Measurements from ENCODE around the gene CACFD1. TPM values are rescaled to one million over a fixed set of nuclear protein-coding genes. Genes with fewer than 3 reads are reported as not detected.

The CACFD1 gene
- total and polyA plus RNA-seq, 9 of the 15 experiments (the other 6 are each of a cell fraction or from before 2014, with no cell fraction given): 0.11 to 1.4 (median 1.1) TPM; not detected in 2

DNA sequence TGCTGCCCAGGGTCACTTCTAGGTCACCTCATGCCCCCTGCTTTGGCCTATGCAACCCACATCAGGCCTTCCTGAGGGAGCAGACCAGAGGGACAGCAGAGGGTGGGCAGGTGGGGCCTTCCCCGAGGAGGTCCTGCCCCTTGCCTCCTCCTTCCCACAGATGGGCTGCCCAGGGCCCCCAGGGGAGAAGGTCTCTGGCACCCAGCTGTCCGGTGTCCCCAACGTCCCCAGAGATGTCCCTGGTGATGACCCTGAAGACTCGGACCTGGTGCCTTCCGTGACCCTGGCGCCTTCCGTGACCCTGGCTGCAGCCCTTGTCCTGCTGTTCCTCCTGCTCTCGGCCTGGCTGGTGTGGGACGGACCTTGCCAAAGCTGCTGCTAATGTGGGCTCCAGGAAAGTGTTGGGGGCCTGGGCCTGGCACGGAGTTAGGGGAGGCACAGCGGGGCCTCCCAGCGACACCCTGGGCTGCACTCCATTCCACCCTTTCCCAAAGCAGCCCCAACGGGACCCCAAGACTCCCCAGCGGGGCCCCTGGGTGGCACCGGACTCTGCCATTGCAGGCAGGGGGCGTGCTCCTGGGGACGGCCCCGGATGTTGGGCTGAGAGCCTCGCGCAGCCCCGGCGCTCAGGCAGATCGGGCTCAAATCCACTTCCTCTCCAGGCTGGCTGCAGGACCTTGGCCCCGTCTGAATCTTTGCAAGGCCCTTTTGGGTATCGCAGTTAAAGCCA, 25.9 kb downstream of the CACFD1 start:
- Histone ChIP-seq H3K9ac (ENCODE audit: insufficient read depth in 1 of 2, low read depth in 2 of 2, low read length in 2 of 2) (peak overlapping the region in 1 of 2 experiments; percentile 52; a peak in 1 of 4 replicates), H3K9me1 (ENCODE audit: control insufficient read depth, insufficient read depth, low read length) (no peaks in the 10 kb centered on the region), H3K27me3 (ENCODE audit: control insufficient read depth in 2 of 2, insufficient read depth in 2 of 2, low read length in 2 of 2) (peaks cover 19 to 64% of the 10 kb centered on the region in 2 experiments; a peak in 4 of 5 replicates), H2AFZ (ENCODE audit: low read depth, low read length) (no peak overlapping the region), H3K4me3 (no peak overlapping the region), H3K79me2 (ENCODE audit: control insufficient read depth, insufficient read depth, low read length) (no peaks in the 10 kb centered on the region), H4K20me1 (replicated peaks; ENCODE audit: control insufficient read depth, insufficient read depth, low read length) (no peaks in the 10 kb centered on the region), H3K36me3 (ENCODE audit: control insufficient read depth, insufficient read depth, low read length) (no peaks in the 10 kb centered on the region), H3K9me3 (replicated peaks; ENCODE audit: control insufficient read depth, insufficient read depth, low read depth, low read length) (no peaks in the 10 kb centered on the region), H3K4me2 (ENCODE audit: insufficient read depth, low read length) (peak overlapping the region; percentile 11; the same call in 1 of the 2 replicates), H3K4me1 (replicated peaks in 1 of 2; ENCODE audit: control insufficient read depth in 2 of 2, insufficient read depth in 2 of 2, low read length in 2 of 2) (peaks cover 0 to 35% of the 10 kb centered on the region in 2 experiments; a peak in 3 of 5 replicates), H3K27ac (ENCODE audit: extremely low read depth, low read depth, low read length) (no peak overlapping the region)
- FAIRE-seq (no peak), ATAC-seq (peak; percentile 61), DNase-seq (ENCODE audit: extremely low read depth in 1 of 4, low spot score in 3 of 4) (peak in 2 of 4 experiments; percentile 29 to 33)
- POLR2A ChIA-PET: interaction anchor here (1.0 to 1.3 kb wide), 2 partner anchors 20 to 130 kb away, joined by 3 to 4 read pairs; partner anchors contain the start of gene SURF1
- intact Hi-C loops (cut with micrococcal nuclease) (loop anchor here (1.0 to 2.0 kb wide), 3 partner anchors 79 to 301 kb away; no protein-coding TSS in a partner anchor), in situ Hi-C loops (cut with MboI) (loop anchor here (5.0 kb wide), 1 partner anchor 298 kb away; no protein-coding TSS in a partner anchor)
- 19% methylated on average over 25 of the region's 25 CpGs for WGBS (ENCODE audit: insufficient coverage, low coverage, missing lambda C conversion rate)
- TF ChIP-seq NRF1 (conservative IDR thresholded peaks at IDR 0.05 in 1 of 2, IDR thresholded peaks at IDR 0.05 in 1 of 2): peak; percentile 65 to 69
- TF ChIP-seq SPI1 (IDR thresholded peaks at IDR 0.05; ENCODE audit: borderline replicate concordance, low read depth, low read length): peak; percentile 62; the same call in 1 of the 2 replicates
- no peak for TF ChIP-seq ZBTB2 (IDR thresholded peaks at IDR 0.05)
- 0 out of 2 replicates have a peak, but pooled peaks have one; percentile 36 for TF ChIP-seq GABPB1 (CRISPR knock-in tag; IDR thresholded peaks at IDR 0.05)
- CTCF ChIA-PET (ENCODE audit: low intra/inter-chr PET ratio): interaction anchor here (0.9 to 2.0 kb wide), 5 partner anchors 48 to 464 kb away, joined by 3 to 33 read pairs (median 5); no protein-coding TSS in a partner anchor
- BruUV-seq (replicated peaks): no TSS peak
